GM19351 (cell line): ENCODE results near the gene ASIC3.
A peak's percentile ranks its signal among the peaks of the same experiment; 100 is the strongest.

Experiments
- ATAC-seq: cut with Tn5 transposase; IDR thresholded peaks from one replicate; pipeline ENCODE4 v1.9.1; 2021; ENCODE audit warnings: mild to moderate bottlenecking, moderate library complexity; ENCODE audit not compliant: unreplicated experiment

Gene ASIC3

DNA sequence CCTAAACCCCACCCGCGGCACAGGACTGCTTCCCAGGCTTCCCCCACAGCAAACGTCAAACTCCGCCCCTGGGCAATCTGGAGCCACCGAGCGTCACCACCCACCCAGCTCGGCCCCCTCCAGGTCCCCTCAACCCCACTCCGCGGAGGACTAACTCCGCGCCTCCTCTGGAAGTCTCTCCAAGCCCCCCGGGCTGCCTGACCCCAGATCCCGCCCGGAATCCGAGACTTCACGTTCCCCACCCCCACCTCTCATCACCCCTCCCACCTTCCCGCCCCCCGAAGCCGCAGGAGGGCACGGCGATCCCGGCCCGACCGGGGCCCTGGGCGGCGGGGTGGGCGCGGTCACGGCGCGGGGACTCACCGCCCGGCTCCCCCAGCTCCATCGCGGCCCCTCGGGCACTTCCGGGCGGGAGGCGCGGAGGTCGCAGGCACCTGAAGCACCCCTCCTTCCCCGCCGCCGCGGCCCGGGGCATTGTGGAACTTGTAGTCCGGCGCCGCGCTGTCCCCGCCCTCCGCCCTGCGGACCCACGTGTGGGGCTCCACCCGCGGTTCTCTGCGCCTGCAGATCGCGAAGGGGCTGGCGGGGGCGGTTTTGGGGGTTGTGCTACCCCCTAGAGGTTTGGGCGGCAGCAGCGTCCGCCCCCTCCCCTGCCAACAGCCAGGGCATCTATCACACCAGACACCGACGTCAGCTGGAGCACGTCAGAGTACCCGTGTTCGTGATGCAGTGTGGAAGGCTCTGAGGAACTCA lies 34.9 kb downstream of the ASIC3 start, which contains the start of gene TMUB1:
Gene TMUB1 (minus strand): TSS at position 423 of the 753 bp plus-strand sequence. CDS start 930 bp downstream, outside the sequence.
- ATAC-seq = peak; percentile 47

GRCh38 chr7:151083824-151084160 lies 35.5 kb downstream of the ASIC3 start:
- no peak for ATAC-seq

DNA sequence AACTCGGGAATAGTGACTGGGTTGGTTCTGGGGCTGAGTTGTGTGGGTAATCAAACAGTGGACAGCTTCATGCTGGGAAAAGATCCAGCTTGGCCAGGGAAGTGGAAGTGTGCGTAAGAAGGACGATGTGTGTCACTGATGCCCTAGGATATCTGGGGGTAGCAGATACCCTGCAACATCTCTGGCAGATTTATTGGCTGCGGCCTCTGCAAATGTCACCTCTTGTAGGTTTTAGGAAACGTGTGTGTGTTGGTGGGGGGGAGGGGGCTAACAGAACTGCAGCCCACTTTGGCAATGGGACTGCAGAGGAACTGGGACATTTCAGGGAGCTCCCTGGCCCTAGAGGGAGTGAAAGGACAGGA lies 37.0 kb downstream of the ASIC3 start:
- no peak for ATAC-seq

DNA sequence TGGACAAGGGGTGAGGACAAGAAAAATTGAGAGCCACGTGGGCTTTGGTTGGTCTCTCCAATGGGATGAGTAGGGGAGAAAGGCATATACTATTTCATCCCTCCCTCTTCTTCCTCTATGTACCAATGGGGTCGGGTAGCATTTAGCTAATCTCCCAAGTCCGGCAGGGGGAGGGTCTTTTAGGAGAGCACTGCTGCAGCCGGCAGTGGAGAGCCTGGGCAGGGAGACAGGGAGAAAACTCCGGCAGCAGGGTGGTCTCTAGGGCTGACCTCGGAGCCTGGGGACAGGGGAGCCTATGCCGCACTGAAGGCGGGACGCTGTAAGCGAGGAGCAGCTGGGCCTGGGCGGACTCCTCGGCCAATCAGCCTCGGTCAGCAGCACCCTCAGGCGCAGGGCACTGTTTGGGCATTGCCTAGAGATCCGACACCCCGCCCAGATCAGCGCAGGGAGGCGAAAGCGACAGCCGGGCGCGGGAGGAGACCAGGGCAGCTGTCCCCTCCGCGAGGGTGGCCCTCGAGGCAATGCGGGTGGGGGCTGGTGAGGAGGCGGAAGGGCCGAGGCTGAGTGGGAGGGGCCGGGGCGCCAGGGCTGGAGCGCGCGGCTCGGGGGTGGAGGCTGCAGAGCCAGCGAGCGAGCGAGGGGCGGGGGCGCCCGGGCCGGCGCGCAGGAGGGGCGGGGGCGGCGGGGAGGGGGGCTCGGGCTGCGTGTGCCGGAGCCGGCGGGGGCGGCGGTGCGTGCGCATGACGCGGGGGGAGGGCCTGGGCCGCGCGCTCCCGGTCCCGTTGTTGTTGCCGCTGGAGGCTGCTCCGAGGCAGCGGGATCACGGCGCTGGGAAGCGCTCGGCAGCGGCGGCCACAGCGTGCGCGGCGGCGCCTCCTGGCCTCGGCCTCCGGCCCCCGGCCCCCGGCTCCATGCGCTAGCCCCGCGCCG lies 37.6 kb downstream of the ASIC3 start, which contains the start of gene AGAP3:
Gene AGAP3 (plus strand): TSS at position 785 of the 930 bp plus-strand sequence. CDS start 267 bp downstream, outside the sequence.
- peak; percentile 42 for ATAC-seq

- no peak for ATAC-seq
These were observed 38.5 kb downstream of the ASIC3 start for GRCh38 chr7:151086802-151087244.

DNA sequence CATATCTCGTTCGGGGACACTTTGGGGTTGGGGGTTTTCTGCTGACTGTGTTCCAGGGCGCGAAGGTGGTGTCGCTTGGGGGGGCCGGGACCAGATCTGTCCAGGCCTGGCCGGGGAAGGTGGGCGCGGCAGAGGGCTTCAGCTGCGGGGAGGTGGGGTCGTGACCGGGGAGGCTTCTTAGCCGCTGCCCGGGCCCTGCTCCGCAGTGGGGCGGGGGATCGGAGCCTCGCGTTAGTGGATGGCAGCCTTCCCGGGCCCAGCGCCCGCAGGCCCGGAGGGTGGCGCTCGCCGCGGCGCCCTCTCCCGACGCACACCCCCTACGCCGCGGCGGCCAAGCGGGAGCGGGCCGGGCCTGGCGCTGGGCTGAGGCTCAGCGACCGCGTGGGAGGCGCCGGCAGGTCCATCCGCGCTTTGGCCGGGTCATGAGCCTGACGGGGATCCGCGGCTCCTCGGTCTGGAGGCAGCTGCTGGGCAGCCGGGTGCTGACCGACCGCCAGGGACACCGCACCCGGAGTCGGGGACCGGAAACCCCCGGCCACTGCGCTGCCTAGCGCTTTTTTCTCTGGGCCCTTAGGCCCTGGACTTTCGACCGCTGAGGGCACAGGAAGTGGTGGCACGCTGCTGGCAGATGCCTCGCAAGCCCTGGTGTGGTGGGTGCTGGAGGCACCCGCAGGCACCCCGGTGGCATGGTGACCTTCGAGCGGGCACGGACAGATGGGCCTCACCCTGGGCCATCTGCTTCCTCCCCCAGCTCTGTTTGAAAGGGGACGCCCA lies 39.1 kb downstream of the ASIC3 start:
- ATAC-seq = no peak

DNA sequence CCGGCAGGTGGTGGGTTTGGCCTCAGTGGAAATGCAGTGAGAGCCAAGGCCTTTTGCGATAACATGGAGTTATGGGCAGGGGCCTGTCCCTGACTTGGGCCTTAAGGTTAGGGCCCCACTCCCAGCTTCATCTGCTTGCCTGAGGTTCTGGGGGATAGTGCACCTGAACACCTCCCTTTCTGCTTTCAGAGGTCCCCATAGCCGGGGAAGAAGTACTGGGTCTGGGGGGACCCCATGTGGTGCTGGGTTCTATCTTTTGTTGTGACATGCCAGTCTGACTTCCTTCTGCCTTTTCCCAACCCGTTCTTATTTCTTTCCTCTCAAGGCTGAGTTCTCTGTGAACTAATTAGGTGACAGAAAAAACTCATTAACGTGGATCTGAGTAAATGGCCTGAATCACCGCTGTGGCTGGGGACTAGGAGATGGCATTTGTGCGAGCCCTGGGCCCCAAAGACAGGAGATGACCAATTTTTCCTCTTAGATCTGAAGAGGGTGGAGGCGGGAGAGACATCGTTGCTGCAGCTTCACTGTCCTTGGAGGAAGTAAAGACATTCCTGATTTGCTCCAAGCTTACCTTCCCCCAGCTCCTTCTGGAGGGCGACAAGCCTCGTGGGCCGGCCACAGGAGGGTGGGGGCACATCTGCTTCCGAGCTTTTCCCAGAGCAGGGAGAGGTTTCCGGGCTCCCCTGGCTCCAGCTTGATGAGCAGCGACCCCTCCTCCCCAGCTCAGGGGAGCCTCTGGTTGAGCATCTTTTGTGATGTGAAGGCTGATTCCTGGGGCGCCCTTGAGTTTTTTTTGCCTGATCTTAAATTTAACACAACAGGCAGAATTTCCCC lies 39.9 kb downstream of the ASIC3 start:
- no peak for ATAC-seq

DNA sequence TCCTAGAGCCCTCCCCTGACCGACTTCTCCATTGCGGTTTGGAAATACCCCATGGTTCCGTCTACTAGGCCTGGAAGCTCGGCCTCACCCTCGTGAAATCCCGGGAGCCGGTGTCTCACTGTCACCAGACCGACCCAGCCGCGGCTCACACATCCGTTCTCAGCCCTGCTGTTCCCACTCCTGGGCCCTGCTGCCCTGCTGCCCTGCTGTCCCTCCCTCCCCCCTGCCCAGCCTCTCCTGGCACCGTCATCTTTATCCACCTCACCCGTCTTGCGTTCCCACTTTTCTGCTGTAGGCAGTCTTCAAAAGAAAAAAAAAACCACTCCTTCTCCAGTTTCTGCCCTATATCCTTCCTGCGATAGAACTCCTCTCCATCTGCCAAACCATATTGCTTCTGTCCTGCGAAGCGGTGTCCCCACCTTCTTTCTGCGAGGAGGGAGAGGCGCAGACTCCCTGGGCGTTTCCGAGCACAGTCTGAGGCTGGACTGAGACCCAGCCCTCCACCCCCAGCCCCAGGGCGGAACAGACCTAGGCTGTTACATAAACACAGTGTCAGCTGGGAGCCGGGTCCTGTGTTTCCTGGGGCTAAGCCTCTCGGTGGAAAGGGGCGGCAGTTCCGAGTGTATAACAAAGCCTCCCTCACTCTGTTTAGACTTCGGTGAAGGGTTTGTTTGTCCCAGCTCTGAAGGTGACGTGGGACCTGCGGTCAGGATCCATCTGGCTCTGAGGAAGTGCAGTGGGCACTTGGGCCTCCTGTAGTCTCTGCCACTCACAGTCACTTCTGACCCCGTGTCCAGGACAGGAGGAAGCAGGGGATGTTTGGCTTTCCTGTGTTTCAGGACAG lies 40.7 kb downstream of the ASIC3 start:
- no peak for ATAC-seq

DNA sequence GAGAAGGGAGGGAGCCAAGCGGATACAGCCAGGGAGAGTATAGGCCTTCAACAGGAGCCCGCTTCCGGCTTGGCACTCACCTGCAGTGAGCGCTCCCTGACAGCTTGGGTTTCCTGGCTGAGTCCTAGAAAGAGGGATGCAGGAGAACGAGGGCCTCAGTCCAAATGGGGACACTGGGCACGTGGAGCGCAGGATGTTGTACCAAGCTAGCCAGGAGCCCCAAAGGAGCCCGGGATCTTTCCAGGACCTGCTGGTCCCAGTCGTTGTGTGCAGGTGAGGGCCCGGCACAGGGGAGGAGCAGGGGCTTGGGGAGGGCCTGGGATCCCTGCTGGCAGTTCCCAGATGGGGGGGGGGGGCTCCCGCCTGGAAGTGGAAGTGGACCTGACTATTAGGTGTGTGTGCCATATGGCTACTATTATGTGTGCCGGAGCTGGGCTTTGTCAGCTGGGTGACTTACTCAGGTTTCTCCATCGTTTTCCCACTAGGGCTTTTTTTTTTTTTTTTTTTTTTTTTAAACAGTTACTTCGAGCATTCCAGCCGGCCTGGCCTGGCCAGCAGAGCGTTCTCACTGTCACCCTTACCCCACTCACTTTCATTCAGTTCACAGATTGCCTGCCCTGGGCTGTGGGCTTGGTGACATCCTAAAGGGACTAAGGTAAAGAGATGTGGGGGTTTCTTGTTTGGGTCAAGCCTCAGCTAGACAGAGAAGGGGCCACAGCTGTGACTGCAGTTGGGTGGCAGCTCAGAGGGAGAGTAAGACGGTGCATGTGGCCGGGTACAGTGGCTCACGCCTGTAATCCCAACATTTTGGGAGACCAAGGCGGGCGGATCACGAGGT lies 41.8 kb downstream of the ASIC3 start:
- ATAC-seq = no peak

DNA sequence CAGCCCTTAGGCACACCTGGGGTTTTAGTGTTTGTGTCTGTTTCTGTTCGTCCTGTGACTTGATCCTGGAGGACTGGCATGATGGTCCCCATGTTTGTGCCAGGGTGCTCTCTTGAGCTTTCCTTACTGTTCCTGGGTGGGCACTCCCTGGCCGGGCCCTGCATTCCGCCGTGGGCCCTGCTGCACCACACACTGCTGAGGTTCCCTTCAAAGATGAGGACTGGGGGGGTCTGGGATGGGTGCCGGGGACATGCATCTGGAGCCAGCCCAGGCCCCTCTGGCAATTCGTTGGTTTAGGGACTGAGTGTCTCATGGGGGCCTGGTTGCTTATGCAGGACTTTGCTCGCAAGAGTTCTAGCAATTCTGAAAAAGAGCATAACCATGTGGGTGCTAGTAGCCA lies 42.7 kb downstream of the ASIC3 start:
- no peak for ATAC-seq

- peak; percentile 50 for ATAC-seq
These were observed 43.1 kb downstream of the ASIC3 start for GRCh38 chr7:151091431-151091830.

DNA sequence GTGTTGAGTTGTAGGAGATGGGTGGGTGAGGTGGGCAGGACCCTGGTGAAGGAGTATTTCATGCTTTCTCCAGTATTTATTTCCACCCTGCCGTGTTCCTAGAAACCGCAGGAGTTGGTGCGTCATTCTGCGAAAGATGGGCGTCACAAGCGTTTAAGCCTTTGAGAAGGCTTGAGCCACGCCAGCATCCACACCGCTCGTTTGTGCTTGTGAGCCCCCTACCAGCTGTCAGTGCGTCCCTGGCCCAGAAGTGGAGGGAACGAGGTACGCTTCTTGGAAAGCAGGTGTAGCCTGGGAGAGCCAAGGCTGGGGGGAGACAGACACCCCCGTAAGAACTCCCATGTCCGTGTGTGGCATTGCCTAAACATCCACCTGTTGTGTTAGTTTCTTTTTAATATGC lies 43.7 kb downstream of the ASIC3 start:
- ATAC-seq = no peak

GRCh38 chr7:151093748-151094147 lies 45.4 kb downstream of the ASIC3 start:
- no peak for ATAC-seq

DNA sequence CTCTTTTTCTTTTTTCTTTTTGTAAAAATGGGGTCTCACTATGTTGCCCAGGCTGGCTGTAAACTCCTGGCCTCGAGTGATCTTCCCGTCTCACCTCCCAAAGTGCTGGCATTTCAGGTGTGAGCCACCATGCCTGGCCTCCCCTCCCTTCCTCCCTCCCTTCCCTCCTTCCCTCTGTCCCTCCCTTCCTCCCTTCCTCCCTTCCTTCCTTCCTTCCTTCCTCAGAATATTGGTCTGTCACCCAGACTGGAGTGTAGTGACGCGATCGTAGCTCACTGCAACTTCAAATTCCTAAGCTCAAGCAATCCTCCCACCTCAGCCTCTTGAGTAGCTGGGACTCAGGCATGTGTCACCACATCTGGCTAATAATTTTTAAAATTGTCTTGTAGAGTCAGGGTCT lies 46.3 kb downstream of the ASIC3 start:
- no peak for ATAC-seq

- ATAC-seq = no peak
These were observed 46.9 kb downstream of the ASIC3 start for GRCh38 chr7:151095123-151095797.

- no peak for ATAC-seq
These were observed 47.6 kb downstream of the ASIC3 start for GRCh38 chr7:151095828-151096475.

- ATAC-seq = no peak
These were observed 51.3 kb downstream of the ASIC3 start for GRCh38 chr7:151099486-151100211.
